Superior temporal gyrus (tissue), 1 donor: Measurements from ENCODE around the gene CNIH2.
A peak's percentile ranks its signal among the peaks of the same experiment; 100 is the strongest.

Experiments
- DNase-seq: peaks from one replicate; pipeline ENCODE4 v3.0.0-alpha.2; 2016; ENCODE audit errors: extremely low spot score

CNIH2 gene

DNA sequence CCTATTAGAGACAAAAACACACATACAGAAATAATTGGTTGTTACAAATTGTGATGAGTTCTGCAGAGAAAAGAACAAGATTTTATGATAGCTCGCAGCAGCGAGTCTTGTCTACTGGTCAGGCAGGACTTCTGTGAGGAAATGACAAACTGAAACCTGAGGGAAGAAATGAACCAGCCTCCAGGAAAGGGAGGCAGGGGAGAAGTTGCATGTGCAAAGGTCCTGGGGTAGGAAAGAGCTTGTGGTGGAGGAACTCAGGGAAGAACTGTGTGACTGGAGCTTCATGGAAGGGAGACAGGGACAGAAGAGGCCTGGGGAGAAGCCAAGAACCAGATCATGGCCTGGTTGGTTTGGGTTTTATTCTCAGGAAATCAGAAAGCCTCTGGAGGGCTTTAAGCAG lies 18.8 kb upstream of the CNIH2 start:
- DNase-seq: no peak

DNA sequence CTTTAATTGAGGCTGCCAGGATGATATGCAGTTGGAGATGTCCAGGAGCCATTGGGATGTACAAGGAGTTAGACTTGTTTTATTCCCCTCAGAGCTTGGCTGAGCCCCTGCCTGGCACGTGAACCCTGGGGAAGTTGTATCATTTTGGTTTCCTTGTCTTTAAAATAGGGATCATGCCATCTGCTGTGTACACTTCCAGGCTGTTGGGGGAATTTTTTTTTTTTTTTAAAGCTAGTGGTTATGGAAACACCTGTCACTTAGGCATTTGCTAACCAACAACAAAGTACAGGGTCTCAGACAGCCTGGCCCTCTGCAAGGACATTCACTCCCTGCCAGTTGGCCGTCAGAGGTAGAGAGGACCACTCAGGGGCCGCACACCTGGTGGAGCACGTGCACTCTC lies 18.0 kb upstream of the CNIH2 start:
- no peak for DNase-seq

DNA sequence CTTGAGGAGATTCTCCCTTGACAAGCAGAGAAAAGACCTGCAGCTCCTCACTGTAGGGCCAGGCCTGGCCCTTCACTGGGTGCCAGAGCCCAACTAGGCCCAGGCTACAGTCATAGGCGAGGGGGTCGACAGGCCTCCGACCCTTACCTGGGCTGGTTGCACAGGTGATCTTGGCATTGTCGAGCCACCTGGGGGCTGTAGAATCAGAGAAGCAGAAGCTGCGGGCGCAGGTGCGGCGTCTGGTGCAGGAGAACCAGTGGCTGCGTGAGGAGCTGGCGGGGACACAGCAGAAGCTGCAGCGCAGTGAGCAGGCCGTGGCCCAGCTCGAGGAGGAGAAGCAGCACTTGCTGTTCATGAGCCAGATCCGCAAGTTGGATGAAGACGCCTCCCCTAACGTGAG lies 16.4 kb upstream of the CNIH2 start:
- no peak for DNase-seq

DNA sequence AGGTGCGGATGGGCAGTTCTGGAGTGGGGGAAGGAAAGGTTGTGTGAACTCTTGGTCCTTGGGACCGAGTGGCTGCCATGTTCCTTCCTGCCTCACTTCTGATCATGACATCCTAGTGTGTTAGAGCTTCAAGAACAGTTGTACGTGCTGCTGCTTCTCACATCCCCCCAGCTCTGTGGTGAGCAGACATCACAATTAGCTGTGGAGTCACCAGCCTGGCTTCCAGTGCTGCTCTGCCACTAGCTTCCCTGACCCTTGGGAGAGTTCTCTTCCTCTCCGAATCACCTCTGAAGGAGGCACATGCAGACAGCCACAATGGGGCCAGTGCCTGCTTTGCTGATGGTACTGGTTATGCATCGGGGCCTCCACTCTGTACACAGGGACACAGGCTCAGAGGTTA lies 15.8 kb upstream of the CNIH2 start:
- DNase-seq: no peak

DNA sequence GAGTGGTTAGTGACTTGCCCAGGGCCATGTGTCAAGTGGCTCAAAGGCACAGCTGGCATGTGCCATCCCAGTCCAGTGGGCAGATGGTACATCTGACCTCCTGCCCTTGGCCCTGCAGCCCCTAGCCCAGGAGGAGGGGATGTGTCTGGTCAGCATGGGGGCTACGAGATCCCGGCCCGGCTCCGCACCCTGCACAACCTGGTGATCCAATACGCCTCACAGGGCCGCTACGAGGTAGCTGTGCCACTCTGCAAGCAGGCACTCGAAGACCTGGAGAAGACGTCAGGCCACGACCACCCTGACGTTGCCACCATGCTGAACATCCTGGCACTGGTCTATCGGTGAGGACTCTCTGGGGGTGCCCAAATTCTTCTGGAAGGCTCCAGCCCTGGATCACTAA lies 15.3 kb upstream of the CNIH2 start:
- no peak for DNase-seq

DNA sequence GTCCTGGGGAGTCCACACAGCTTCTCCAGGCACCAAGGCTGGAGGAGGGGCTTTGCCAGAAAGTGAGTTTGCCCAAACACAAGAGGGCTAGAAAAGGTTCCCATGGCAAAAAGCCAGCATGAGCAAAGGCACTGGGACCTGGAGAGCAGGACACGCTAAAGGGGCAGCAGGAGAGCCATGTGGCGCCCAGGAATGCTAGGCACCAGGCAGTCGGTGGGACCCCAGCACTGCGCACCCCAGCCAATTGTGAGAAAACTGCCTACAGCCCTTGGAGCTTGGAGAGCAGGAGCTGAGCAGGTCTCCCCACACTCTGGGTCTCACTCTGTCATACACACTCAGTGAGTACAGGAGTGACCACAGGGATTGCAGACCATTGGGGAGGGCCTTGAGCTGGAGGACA lies 14.7 kb upstream of the CNIH2 start:
- no peak for DNase-seq

DNA sequence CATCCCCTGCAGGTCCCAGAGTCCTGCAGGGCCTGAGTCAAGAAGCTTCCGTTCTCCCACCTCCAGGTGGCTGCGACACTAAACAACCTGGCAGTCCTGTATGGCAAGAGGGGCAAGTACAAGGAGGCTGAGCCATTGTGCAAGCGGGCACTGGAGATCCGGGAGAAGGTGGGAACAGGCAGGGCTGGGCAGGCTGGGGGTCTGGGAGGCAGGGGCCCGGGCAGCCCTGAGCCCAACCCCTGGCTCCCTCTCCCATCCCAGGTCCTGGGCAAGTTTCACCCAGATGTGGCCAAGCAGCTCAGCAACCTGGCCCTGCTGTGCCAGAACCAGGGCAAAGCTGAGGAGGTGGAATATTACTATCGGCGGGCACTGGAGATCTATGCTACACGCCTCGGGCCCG lies 14.2 kb upstream of the CNIH2 start:
- DNase-seq: no peak

DNA sequence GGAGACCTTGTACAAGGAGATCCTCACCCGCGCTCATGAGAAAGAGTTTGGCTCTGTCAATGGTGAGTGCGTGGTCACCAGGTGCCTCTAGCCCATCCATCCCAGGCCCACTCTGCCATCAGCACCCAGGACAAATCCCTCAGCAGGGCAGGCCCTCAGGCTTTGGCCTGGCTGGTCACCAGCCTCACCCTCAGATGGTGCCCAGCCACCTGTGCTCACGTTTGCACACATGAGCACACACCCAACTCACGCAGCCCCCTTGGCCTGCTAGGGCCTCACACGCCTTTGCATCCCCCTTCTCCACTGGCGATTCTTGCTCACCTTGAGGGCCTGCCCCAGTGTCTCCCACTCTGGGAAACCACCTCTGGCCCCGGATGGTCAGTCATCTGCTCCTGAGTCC lies 13.6 kb upstream of the CNIH2 start:
- DNase-seq: no peak

DNA sequence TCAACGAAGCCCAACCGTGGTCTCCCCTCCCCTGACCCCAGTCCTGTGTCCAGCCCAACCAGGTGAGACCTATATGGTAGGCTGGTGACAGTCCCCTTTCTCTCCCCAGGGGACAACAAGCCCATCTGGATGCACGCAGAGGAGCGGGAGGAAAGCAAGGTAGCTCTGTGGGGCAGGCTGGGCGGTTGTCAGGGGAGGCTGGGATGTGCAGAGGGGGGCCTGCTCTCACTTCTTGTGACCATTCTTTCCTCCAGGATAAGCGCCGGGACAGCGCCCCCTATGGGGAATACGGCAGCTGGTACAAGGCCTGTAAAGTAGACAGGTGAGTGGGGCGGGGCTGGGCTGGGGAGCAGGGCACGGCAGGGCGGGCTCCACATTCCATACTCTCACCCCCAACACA lies 13.1 kb upstream of the CNIH2 start:
- DNase-seq: no peak

DNA sequence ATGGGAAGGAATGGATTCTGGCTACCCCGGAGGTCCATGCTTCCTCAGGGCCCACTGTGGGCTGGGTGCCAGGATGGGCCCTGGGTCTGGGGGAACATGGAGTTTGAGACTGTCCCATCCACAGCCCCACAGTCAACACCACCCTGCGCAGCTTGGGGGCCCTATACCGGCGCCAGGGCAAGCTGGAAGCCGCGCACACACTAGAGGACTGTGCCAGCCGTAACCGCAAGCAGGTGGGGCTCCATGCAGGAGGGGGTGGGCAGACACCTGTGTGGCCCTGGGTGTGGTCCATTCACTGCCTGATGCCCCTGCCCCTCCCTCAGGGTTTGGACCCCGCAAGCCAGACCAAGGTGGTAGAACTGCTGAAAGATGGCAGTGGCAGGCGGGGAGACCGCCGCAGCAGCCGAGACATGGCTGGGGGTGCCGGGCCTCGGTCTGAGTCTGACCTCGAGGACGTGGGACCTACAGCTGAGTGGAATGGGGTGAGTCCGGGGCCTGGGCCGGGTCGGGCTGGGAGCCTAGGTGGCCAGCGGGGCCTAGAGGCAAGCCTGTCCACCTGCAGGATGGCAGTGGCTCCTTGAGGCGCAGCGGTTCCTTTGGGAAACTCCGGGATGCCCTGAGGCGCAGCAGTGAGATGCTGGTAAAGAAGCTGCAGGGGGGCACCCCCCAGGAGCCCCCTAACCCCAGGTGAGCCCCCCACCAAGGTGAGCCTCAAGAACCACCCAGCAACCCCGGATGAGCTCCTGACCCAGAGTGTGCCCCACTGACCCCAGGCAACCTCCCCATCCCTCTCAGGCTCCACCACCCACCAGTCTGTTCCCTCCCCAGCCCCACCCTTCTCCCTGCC lies 12.2 kb upstream of the CNIH2 start:
- DNase-seq: no peak

DNA sequence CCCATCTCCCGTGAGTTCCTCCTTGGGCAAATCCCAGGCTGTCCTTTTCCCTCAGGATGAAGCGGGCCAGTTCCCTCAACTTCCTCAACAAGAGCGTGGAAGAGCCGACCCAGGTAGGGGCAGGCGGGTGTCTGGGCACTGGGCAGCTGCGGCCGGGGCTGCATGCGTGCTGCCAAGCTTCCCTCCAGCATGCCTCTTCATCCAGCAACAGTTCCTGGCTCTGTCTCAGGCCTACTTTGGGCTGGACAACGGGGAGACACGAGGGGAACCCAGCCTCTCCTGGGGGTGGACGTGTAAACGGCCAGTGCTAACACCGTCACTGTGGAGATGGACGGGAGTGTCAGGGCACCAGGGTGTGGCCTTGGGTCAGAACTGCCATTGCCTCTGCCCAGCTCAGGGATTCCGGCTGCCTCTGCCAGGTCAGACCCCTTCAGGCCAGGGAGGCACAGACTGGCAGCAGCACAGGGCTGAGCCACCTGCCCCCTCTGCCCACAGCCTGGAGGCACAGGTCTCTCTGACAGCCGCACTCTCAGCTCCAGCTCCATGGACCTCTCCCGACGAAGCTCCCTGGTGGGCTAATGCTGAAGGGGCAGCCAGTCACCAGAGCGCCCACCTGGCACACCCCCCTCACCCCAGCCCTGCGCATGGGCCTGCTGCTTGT lies 11.5 kb upstream of the CNIH2 start:
- DNase-seq: no peak

DNA sequence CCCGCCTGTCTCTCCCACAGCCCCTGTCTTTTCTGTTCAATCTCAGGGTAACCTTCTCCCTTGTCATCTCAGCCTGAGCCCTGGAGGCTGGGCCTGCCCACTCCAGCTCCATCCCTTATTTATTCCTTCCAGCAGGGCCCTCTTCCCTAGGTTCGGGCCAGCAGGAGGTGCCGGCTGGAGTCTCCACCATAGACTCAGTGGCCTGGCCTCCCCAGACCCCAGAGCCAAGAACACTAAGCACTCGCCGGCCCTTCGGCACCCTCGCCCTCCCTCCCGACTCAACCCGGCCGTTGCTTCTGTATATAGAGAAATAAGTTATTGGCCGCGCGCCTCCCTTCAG lies 11.0 kb upstream of the CNIH2 start:
- DNase-seq: no peak

DNA sequence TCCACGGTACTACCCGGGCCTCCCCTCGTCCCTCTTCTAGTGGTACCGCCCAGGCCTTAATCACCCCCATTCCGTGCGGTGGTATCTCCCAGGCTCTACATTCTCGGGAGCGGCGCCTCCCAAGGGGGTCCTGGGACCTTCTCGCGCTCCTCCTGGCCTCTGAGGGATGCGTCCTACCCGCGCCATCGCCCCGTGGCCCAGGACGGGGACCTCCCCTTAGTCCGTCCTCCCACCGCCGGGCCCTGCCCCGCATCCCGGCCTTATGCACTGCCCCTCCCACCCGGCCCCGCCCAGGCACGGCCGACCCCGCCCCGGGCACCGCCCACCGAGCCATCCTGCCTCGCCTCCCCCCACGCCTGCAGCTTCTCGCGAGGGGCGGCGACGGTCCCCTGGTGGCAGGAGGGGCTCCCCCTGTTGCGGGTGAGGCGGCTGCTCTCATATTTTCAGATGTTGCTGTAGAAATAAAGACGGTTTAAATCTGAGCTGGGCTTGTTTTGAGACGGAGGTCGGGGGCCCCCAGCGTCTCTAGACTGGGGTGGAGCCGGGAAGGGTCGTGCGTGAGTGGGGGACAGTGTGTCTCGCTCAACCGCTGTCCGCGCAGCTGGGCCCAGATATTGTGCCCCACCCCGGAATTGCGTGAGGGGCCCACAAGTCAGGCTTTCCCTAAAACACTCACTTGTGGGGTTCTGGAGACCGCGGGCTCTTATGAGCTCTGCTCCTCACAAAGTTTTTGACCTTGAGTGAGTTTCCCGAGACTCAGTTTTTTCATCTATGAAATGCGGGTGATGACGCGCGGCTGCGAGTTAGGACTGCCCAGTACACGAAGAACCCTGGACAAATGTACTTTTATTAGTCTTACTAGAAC lies 10.4 kb upstream of the CNIH2 start:
- peak; percentile 82 for DNase-seq

DNA sequence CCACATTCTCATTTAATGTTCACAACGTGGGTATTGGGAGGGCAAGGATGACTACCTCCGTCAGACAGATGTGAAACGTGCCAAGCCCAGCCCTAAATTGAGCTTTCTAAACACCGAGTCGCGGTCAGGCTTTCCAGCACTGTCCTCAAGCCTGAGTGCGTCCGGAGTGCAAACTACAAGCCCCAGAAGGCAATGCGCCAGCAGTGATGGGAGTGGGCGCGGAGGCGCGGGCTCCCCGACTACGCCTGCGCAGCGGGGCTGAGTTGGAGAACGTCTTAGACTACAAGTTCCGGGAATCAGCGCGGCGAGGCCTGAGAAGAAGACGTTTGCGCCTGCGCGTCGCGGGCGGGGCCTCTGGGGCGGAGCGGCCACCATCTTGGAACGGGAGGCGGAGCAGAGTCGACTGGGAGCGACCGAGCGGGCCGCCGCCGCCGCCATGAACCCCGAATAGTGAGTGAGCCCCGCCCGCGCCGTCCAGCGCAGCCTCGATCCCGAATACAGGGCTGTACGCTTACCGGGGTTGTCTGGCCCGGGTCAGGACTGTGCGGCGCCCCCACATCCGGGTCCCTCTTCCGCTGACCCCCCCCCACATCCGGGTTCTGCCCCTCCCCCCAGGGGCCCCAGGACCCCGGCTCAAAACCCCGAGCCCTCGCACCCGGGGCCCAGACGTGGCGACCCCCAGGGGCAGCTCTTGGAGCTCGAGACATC lies 9.6 kb upstream of the CNIH2 start, which contains the start of gene RAB1B:
TSS of gene RAB1B (plus strand) at position 396 of the 708 bp plus-strand sequence. CDS start at position 437, 41 bp downstream.
- DNase-seq: peak; percentile 100

DNA sequence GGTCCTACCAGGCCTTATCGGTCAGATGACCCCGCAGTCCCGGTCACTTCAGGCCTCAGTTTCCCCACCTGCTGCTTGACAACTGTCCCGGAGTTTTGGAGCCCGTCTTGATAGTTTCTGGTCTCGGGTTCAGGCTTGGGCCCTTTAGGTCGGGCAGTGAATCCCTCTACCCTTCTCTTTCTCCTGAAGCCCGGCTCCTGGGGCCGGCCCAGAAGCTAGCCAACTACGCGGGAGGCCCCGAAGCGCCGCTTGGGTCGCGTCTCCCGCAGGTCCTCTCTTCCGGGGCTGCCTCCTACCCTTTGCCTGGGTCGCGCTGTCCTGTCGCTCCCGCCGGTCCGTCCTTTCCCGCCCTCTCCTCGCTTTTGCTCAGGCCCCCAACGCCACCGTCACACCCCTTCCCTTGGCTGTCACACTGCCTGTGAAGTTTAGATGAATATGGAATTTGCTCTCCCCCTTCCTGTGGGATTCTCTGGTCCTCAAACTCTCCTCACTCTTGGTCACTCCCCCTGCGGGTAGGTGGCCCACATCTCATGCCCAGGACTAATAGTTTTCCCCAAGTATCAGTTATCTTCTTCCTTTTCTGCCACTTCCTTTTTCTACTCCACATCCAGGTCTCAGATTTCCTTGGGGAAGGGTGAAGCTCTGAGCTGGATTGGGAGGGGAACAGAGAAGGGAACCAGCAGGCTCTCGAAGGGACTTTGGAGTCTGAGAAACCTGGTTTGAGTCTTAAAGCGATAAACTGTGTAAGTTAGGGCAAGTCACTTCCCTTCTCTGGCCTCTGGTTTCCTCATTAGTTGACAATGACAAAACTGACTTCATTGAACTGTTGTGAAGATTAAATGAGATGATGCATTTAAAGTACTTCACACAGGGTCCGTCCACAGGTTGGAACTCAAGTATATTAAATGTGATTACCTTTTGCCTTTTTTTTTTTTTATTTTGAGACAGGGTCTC lies 8.7 kb upstream of the CNIH2 start:
- DNase-seq: no peak

DNA sequence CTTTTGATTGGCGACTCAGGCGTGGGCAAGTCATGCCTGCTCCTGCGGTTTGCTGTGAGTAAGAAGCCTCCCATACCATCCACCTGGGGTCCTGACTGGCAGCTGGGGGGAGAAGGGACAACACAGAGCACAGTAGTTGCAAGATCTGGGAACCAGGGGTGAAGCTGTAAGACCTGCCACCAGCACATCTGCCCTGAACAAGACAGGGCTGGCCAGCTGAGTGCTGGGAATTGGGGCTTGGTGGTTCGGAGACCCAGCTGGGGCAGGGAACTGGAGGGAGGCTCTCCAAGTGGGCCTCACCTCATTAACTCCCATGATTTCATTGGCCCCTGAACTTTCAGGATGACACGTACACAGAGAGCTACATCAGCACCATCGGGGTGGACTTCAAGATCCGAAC lies 6.2 kb upstream of the CNIH2 start:
- no peak for DNase-seq

DNA sequence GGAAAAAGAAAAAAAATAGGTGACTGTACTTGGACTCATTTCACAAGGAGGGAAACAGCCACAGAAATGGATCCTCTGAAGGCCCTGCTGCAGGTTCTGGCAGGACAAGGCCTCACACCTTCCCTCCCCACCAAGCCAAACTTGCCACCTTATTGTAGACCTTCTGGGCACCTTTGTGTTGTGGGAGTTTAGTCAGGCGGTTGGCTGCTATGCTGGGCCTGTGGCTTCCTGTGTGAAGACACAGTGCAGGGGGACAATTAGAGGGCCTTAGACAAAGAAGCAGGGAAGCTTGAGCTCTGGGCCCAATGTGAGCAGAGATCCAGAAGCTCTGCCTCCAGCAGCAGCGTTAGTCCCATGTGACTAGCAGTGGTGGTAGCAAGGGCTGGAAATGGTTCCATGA lies 5.4 kb upstream of the CNIH2 start:
- DNase-seq: no peak

DNA sequence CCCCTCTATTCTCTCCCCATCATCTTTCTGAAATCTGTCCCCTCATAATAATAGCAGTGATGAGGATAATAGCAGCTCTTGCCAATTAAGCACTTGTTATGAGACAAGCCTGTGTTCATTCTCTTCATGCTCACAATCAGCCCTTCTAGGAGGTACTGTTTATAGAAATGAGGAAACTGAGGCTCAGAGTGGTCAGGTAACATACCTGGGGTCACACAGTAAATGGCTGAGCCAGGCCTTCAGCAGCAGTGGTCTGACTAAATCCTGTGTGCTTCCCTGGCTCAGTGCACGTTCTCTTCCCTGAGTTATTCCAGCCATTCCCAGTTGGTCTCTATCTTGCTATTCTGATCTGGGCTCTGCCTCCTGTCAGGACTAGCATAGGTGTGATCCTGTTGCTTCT lies 3.8 kb upstream of the CNIH2 start:
- DNase-seq: no peak

DNA sequence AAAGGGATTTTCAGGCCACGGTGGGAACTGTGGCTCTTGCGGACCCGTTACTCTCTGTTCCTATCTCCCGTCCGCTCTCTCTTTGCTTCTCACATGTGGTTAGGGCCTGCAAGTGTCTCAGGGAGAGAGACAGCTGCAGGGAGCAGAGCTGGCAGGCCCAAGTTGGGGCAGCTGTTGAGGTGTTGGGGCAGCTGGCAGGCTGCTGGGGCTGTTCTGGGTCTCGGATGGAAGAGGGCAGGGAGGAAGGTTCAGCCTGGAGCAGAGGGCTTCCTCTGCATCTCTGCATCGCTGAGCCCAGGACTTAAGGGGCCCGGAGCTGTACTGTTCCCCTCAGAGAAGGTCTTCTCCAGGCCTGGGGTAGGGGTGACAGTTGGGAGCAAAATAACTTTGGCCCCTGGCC lies 2.6 kb upstream of the CNIH2 start:
- no peak for DNase-seq

DNA sequence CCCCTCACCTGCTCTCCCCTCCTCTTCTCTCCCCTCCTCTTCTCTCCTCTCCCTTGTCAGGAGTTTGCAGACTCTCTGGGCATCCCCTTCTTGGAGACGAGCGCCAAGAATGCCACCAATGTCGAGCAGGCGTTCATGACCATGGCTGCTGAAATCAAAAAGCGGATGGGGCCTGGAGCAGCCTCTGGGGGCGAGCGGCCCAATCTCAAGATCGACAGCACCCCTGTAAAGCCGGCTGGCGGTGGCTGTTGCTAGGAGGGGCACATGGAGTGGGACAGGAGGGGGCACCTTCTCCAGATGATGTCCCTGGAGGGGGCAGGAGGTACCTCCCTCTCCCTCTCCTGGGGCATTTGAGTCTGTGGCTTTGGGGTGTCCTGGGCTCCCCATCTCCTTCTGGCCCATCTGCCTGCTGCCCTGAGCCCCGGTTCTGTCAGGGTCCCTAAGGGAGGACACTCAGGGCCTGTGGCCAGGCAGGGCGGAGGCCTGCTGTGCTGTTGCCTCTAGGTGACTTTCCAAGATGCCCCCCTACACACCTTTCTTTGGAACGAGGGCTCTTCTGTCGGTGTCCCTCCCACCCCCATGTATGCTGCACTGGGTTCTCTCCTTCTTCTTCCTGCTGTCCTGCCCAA lies 1.9 kb upstream of the CNIH2 start:
- no peak for DNase-seq
